Uterus (tissue), 4 donors: ENCODE measurements around the gene ITPR2. TPM values are rescaled to one million over a fixed set of nuclear protein-coding genes. Genes with fewer than 3 reads are reported as not detected.
"Not testable (repeated sequence)": the region's sequence is repeated elsewhere in the genome, so short reads cannot be mapped to it uniquely, and the experiment has no call there.

Experiments
- DNase-seq, 2 donors: peaks; one replicate each; pipeline ENCODE4 v3.0.0-alpha.2; 2019 to 2020
- H3K27ac ChIP-seq, 2 donors: fragments of 200-600 bp; sonication (generic); 1 replicate in 1 of 2; 2 replicates in 1 of 2; pipeline ENCODE4 v1.5.1; 2016 to 2018
- H3K27me3 ChIP-seq, 2 donors: fragments of 200-600 bp; sonication (generic); one replicate each; pipeline ENCODE4 v1.5.1; 2018 to 2019; ENCODE audit warnings: control low read depth in 1 of 2
- H3K36me3 ChIP-seq, 2 donors: fragments of 200-600 bp; sonication (generic); one replicate each; pipeline ENCODE4 v1.5.1; 2019; ENCODE audit warnings: control low read depth in 1 of 2
- H3K4me1 ChIP-seq, 2 donors: fragments of 200-600 bp; sonication (generic); one replicate each; pipeline ENCODE4 v1.5.1; 2018 to 2019; ENCODE audit warnings: control low read depth in 1 of 2
- H3K4me3 ChIP-seq, 2 donors: fragments of 200-600 bp; sonication (generic); 1 replicate in 1 of 2; 2 replicates in 1 of 2; pipeline ENCODE4 v1.5.1; 2018 to 2019; ENCODE audit warnings: mild to moderate bottlenecking in 1 of 2
- H3K9me3 ChIP-seq, 2 donors: fragments of 200-600 bp; sonication (generic); one replicate each; pipeline ENCODE4 v1.5.1; 2019; ENCODE audit warnings: control low read depth in 1 of 2
- CTCF ChIP-seq, 4 experiments: fragments of 200-600 bp in 2 of 4; fragments of 450-650 bp in 2 of 4; sonication (generic) in 2 of 4; IDR thresholded peaks; one replicate each; pipeline ENCODE4 v1.5.1; 2016 to 2019; ENCODE audit warnings: antibody characterized with exemption in 4 of 4, mild to moderate bottlenecking in 2 of 4, moderate library complexity in 1 of 4
- POLR2A ChIP-seq, 2 donors: fragments of 450-650 bp; IDR thresholded peaks; one replicate each; pipeline ENCODE4 v1.6.1; 2016; ENCODE audit warnings: antibody characterized with exemption in 2 of 2, mild to moderate bottlenecking in 1 of 2, moderate library complexity in 1 of 2
- intact Hi-C: fragments of 100-400 bp; cut with DNase I; formaldehyde crosslinking; loops from one replicate; pipeline ENCODE4 v1.15.1; 2023; ENCODE audit warnings: low total_unique reads
- total RNA-seq, 4 donors: library from RNA; depleted of rRNA in 3 of 4; stranded (reverse); fragments of >200 nt in 3 of 4; gene quantifications; one replicate each; pipeline versions ENCODE4 v1.1.0 to v1.2.4, GENCODE V29; 2014 to 2023
- donor health status: DM: yes; HTN: yes; CAD: no.

Gene ITPR2
- total RNA-seq, 4 donors from 2014 or later, result 53.5 to 271 (median 60.4) TPM

- Histone ChIP-seq H3K4me1 (no peaks in the 10 kb centered on the region), H3K4me3 (no peak overlapping the region), H3K36me3 (no peaks in the 10 kb centered on the region), H3K27ac (no peak overlapping the region), H3K9me3 (no peaks in the 10 kb centered on the region), H3K27me3 (no peaks in the 10 kb centered on the region)
- no peak for DNase-seq
- no peak for TF ChIP-seq CTCF (IDR thresholded peaks at IDR 0.05)
- TF ChIP-seq POLR2A (IDR thresholded peaks at IDR 0.05), result no peak
- intact Hi-C loops, result no loop called here
Measured at GRCh38 chr12:26868447-26869103, 35.6 kb upstream of the ITPR2 start.

GRCh38 chr12:26867080-26867479 lies 34.1 kb upstream of the ITPR2 start:
- no peaks in the 10 kb centered on the region for H3K4me1 ChIP-seq
- no peak for DNase-seq
- TF ChIP-seq CTCF (IDR thresholded peaks at IDR 0.05) (no peak), POLR2A (IDR thresholded peaks at IDR 0.05) (no peak)
- no peak overlapping the region for H3K27ac ChIP-seq
- H3K9me3 ChIP-seq, result no peaks in the 10 kb centered on the region
- H3K27me3 ChIP-seq, result no peaks in the 10 kb centered on the region
- intact Hi-C loops, result no loop called here
- no peak overlapping the region for H3K4me3 ChIP-seq
- H3K36me3 ChIP-seq, result no peaks in the 10 kb centered on the region

- DNase-seq, result no peak
- Histone ChIP-seq H3K4me3 (no peak overlapping the region), H3K9me3 (no peaks in the 10 kb centered on the region), H3K4me1 (no peaks in the 10 kb centered on the region), H3K36me3 (no peaks in the 10 kb centered on the region), H3K27me3 (no peaks in the 10 kb centered on the region), H3K27ac (no peak overlapping the region)
- intact Hi-C loops, result no loop called here
- no peak for TF ChIP-seq POLR2A (IDR thresholded peaks at IDR 0.05)
- TF ChIP-seq CTCF (IDR thresholded peaks at IDR 0.05), result no peak
Measured at GRCh38 chr12:26863515-26863914, 30.5 kb upstream of the ITPR2 start.

GRCh38 chr12:26862787-26863186 lies 29.8 kb upstream of the ITPR2 start:
- H3K27ac ChIP-seq, H3K4me1 ChIP-seq, H3K9me3 ChIP-seq, H3K27me3 ChIP-seq, DNase-seq, intact Hi-C loops, H3K4me3 ChIP-seq, H3K36me3 ChIP-seq: not testable (repeated sequence)

GRCh38 chr12:26861690-26862089 lies 28.7 kb upstream of the ITPR2 start:
- intact Hi-C loops, result no loop called here
- TF ChIP-seq CTCF (IDR thresholded peaks at IDR 0.05) (no peak), POLR2A (IDR thresholded peaks at IDR 0.05) (no peak)
- DNase-seq, result no peak
- Histone ChIP-seq H3K27ac (no peak overlapping the region), H3K4me1 (no peaks in the 10 kb centered on the region), H3K36me3 (no peaks in the 10 kb centered on the region), H3K4me3 (no peak overlapping the region), H3K27me3 (no peaks in the 10 kb centered on the region), H3K9me3 (no peaks in the 10 kb centered on the region)
